Activated CD8-positive, alpha-beta T cell treated with anti-CD3 and anti-CD28 coated beads, Interleukin-2, amount 10 ng/mL, durations not matched to agents 7 days and 5 days (primary cell): ENCODE results near the gene FOSB. TPM values are rescaled to one million over a fixed set of nuclear protein-coding genes. Genes with fewer than 3 reads are reported as not detected.

Experiments used
- ATAC-seq: fragments of 150-1000 bp; cut with Tn5 transposase; one replicate; pipeline ENCODE4 v1.10.0; 2021; ENCODE audit warnings: moderate library complexity
- CTCF ChIA-PET: fragments of 350-600 bp; sonication (Branson Sonifier 250); formaldehyde crosslinking; loops from one replicate; lab custom pipeline; 2021; ENCODE audit warnings: antibody characterized with exemption; lab: Charles Lee
- POLR2A ChIA-PET: fragments of 350-600 bp; sonication (Branson Sonifier 250); formaldehyde crosslinking; loops from one replicate; lab custom pipeline; 2021; ENCODE audit warnings: antibody characterized with exemption; lab: Charles Lee
- DNase-seq: peaks from one replicate; pipeline ENCODE4 v3.0.0-alpha.2; 2020
- H3K27ac Mint-ChIP-seq: one replicate; pipeline ENCODE4 v1.8.0; 2021; ENCODE audit warnings: mild to moderate bottlenecking, mixed read lengths
- H3K27me3 Mint-ChIP-seq: one replicate; pipeline ENCODE4 v1.8.0; 2021; ENCODE audit warnings: low read depth, mixed read lengths
- H3K36me3 Mint-ChIP-seq: one replicate; pipeline ENCODE4 v1.8.0; 2021; ENCODE audit warnings: low read depth, mixed read lengths
- H3K4me1 Mint-ChIP-seq: one replicate; pipeline ENCODE4 v1.8.0; 2021; ENCODE audit warnings: low read depth, mixed read lengths
- H3K4me3 Mint-ChIP-seq: one replicate; pipeline ENCODE4 v1.8.0; 2021; ENCODE audit warnings: mild to moderate bottlenecking, mixed read lengths
- H3K9me3 Mint-ChIP-seq: one replicate; pipeline ENCODE4 v1.8.0; 2022; ENCODE audit warnings: mixed read lengths; ENCODE audit not compliant: insufficient read depth
- total RNA-seq, 2 experiments: library from RNA; stranded (reverse); gene quantifications; one replicate each; pipeline ENCODE4 v1.2.3, GENCODE V29; 2021

FOSB gene
- total RNA-seq, 2 experiments from 2014 or later = 154 to 172 TPM

DNA sequence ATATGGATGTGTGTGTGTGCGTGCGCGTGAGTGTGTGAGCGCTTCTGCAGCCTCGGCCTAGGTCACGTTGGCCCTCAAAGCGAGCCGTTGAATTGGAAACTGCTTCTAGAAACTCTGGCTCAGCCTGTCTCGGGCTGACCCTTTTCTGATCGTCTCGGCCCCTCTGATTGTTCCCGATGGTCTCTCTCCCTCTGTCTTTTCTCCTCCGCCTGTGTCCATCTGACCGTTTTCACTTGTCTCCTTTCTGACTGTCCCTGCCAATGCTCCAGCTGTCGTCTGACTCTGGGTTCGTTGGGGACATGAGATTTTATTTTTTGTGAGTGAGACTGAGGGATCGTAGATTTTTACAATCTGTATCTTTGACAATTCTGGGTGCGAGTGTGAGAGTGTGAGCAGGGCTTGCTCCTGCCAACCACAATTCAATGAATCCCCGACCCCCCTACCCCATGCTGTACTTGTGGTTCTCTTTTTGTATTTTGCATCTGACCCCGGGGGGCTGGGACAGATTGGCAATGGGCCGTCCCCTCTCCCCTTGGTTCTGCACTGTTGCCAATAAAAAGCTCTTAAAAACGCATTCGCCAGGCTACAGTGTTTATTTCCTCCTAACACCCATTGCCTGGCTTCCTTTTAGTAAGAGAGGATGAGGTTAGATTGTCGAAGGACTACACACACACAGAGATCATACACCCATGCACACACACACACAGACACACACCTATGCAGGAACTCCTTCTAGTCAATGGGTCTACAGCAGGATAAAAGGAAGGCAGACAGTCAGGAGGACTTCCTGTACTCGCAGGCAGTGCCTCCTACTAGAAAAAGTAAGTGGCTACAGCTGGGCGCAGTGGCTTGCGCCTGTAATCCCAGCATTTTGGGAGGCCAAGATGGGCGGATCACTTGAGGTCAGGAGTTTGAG lies 7.1 kb downstream of the FOSB start:
- peak; percentile 10 for ATAC-seq
- H3K4me1 Mint-ChIP-seq = peaks cover 47% of the 10 kb centered on the region
- ChIA-PET POLR2A (interaction anchor here (1.2 kb wide), 1 partner anchor 23 kb away, joined by 5 read pairs; no protein-coding TSS in a partner anchor), CTCF (interaction anchor here (2.0 to 11.5 kb wide), 2 partner anchors 11 to 35 kb away, joined by 4 to 455 read pairs; no protein-coding TSS in a partner anchor)
- no peaks in the 10 kb centered on the region for H3K36me3 Mint-ChIP-seq
- H3K4me3 Mint-ChIP-seq = no peak overlapping the region
- DNase-seq = no peak
- peaks cover 37% of the 10 kb centered on the region for H3K27me3 Mint-ChIP-seq
- H3K9me3 Mint-ChIP-seq = no peaks in the 10 kb centered on the region
- H3K27ac Mint-ChIP-seq = no peak overlapping the region

DNA sequence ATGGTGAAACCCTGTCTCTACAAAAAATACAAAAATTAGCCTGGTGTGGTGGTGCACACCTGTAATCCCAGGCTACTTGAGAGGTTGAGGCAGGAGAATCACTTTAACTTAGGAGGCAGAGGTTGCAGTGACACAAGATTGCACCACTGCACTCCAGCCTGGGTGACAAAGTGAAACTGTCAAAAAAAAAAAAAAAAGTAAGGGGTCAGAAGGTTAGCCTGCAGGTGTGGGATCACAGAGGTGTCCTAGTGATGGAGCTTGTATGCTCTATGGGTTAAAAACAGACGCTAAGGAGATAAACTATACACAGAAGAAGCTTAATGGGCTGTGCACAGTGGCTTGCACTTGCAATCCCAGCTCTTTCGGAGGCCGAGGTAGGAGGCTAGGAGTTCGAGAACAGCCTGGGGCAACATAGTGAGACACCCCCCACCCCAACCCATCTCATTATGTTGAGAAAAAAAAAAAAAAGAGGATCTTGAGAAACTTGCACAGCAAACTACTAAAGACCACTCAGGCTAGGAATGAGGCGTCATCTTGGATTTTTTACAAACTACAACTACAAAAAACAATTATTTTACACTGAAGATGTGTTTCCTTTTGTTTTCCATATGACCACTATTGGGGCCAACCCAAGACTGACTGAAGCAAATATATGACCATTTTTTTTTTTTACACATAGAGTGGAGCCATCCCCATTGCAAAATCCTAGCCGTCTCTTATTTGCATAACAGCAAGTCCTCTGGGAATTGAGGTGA lies 7.9 kb downstream of the FOSB start:
- ATAC-seq = peak; percentile 6
- no peaks in the 10 kb centered on the region for H3K9me3 Mint-ChIP-seq
- H3K4me3 Mint-ChIP-seq = no peak overlapping the region
- ChIA-PET POLR2A (interaction anchor here (1.2 kb wide), 1 partner anchor 23 kb away, joined by 5 read pairs; no protein-coding TSS in a partner anchor), CTCF (interaction anchor here (1.2 to 11.5 kb wide), 3 partner anchors 9 to 36 kb away, joined by 3 to 455 read pairs (median 4); no protein-coding TSS in a partner anchor)
- H3K27me3 Mint-ChIP-seq = peaks cover 37% of the 10 kb centered on the region
- H3K4me1 Mint-ChIP-seq = peaks cover 39% of the 10 kb centered on the region
- no peak overlapping the region for H3K27ac Mint-ChIP-seq
- no peaks in the 10 kb centered on the region for H3K36me3 Mint-ChIP-seq
- no peak for DNase-seq

DNA sequence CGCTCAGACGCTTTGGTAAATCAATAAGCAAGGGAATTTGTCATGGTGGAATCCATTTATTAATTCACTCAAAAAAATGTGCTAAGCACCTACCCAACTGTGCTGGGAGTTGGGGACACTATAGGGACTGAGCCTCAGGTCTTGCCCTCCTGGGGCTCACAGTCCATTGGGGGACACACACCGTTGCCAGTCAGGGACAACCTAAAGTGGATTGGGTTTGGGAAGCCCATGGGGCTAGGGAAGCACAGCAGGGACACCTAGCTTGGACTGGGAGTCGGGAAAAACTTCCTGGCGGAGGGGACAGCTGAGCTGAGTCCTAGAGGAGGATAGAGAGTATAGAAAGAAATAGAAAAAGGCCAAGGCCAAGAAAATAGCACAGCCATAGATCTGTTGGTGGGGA lies 8.5 kb downstream of the FOSB start:
- ChIA-PET CTCF (interaction anchor here (1.2 to 11.5 kb wide), 4 partner anchors 9 to 37 kb away, joined by 3 to 455 read pairs (median 4); no protein-coding TSS in a partner anchor), POLR2A (no interaction called here)
- Mint-ChIP-seq H3K9me3 (no peaks in the 10 kb centered on the region), H3K4me3 (no peak overlapping the region), H3K4me1 (peaks cover 38% of the 10 kb centered on the region), H3K27me3 (peaks cover 37% of the 10 kb centered on the region), H3K36me3 (no peaks in the 10 kb centered on the region), H3K27ac (no peak overlapping the region)
- ATAC-seq = no peak
- no peak for DNase-seq

DNA sequence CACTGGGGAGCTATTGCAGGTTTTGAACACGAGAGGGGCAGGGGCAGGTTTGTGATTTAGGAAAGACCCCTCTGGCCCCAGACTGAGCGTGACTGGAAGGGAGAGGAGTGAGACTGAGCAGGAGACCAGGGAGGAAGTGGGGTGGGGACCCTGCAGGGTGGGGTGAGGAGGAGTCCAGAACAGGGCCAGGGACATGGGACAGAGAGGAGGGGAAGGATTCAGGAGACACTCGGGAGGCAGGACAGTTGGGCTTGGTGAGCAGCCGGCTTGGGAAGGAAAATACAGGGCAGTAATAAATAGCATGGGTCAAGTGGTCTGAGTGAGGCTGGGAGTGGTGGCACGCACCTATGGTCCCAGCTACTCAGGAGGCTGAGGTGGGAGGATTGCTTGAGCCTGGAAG lies 9.4 kb downstream of the FOSB start:
- no peaks in the 10 kb centered on the region for H3K36me3 Mint-ChIP-seq
- peaks cover 28% of the 10 kb centered on the region for H3K27me3 Mint-ChIP-seq
- H3K4me3 Mint-ChIP-seq = peak overlapping the region; percentile 13
- peaks cover 38% of the 10 kb centered on the region for H3K4me1 Mint-ChIP-seq
- H3K27ac Mint-ChIP-seq = no peak overlapping the region
- ATAC-seq (no peak), DNase-seq (no peak)
- ChIA-PET POLR2A (no interaction called here), CTCF (interaction anchor here (1.2 to 11.5 kb wide), 10 partner anchors 8 to 166 kb away, joined by 3 to 455 read pairs (median 10); partner anchors contain the start of gene FOSB)
- H3K9me3 Mint-ChIP-seq = no peaks in the 10 kb centered on the region

DNA sequence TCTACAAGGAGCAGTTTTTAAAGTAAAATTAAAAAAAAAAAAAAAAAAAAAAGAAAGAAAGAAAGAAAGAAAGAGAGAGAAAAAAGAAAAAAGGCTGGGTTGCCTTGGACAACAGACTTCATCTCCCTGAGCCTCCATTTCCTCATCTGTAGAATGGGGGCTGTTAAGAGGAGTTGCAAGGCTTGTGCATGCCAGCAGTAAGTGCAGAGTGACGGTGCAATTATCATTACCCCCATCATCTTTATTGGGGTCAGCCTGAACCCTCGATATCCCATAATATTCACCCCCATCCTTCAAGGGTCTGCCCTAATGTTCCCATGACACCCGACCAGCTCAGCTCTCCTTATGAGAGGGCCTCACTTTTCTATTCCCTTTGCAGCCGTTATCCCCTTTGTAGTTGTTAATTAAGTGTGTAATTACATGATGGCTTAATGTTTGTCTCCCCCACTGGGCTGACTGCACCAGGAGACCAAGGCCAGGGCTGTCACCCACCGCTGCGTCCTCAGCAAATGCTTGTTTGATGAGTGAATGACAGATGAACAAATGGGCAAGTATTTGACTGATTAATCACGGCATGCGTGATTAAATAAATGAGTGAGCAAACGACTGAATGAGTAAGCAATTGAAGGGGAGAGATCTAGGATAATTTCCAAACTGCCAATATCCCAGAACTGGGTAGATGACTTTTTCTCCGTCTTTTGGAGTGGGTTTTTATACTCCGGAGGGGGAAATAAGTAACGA lies 10.1 kb downstream of the FOSB start:
- peaks cover 23% of the 10 kb centered on the region for H3K27me3 Mint-ChIP-seq
- no peaks in the 10 kb centered on the region for H3K36me3 Mint-ChIP-seq
- no peak for DNase-seq
- H3K4me1 Mint-ChIP-seq = peaks cover 34% of the 10 kb centered on the region
- H3K9me3 Mint-ChIP-seq = no peaks in the 10 kb centered on the region
- H3K27ac Mint-ChIP-seq = peak overlapping the region; percentile 96
- H3K4me3 Mint-ChIP-seq = peak overlapping the region; percentile 53
- no peak for ATAC-seq
- ChIA-PET CTCF (interaction anchor here (0.7 to 11.5 kb wide), 42 partner anchors 9 to 425 kb away, joined by 3 to 455 read pairs (median 6); partner anchors contain the start of genes BLOC1S3, ERCC1, FOSB and PPP1R13L), POLR2A (interaction anchor here (0.7 to 1.8 kb wide), 10 partner anchors 8 to 164 kb away, joined by 3 to 35 read pairs (median 5); no protein-coding TSS in a partner anchor)

DNA sequence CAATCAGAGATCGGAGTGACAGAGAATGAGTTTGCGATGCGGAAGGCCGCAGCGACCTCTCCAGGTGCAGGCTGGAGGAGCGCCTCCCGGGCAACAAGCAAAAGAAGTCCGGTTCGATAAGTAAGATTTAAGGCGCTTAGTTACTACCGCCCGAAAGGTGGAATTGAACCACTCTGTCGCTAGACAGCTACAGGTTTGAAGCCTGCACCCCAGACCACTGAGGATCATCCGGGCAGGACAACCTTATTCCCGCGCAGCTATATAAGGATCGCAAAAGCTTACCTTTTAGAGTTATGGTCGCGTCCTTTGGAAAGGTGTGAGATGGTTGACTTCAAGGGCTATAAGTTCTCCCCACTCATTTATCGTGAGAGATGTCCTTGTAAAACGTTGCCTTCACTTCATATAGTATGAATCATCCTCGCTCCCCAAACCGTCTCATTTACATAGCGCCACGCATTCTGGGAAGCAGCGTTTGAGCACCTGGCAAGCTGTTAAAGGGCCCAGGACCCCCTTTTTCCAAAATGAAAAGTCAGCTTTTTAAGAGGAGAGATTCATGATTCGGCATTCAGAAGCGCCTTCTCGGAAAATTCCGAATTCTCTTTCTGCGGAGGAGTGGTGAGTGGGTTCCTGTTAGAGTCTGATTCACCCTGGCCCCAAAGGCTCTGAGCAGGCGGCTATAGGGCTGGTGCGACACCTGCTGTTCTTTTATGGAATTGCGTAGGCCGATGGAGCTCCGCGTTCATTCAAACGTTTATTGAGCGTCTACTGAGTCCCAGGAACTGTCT lies 10.8 kb downstream of the FOSB start:
- peak; percentile 94 for DNase-seq
- H3K36me3 Mint-ChIP-seq = no peaks in the 10 kb centered on the region
- CTCF ChIA-PET = interaction anchor here (0.6 to 11.5 kb wide), 54 partner anchors 8 to 425 kb away, joined by 3 to 455 read pairs (median 4); partner anchors contain the start of genes BLOC1S3, ERCC1, FOSB and PPP1R13L
- H3K4me1 Mint-ChIP-seq = peaks cover 34% of the 10 kb centered on the region
- no peaks in the 10 kb centered on the region for H3K9me3 Mint-ChIP-seq
- POLR2A ChIA-PET = interaction anchor here (0.7 to 1.8 kb wide), 13 partner anchors 9 to 163 kb away, joined by 3 to 35 read pairs (median 4); partner anchors contain the start of gene FOSB
- peak overlapping the region; percentile 96 for H3K27ac Mint-ChIP-seq
- H3K27me3 Mint-ChIP-seq = peaks cover 17% of the 10 kb centered on the region
- ATAC-seq = peak; percentile 59
- peak overlapping the region; percentile 53 for H3K4me3 Mint-ChIP-seq

DNA sequence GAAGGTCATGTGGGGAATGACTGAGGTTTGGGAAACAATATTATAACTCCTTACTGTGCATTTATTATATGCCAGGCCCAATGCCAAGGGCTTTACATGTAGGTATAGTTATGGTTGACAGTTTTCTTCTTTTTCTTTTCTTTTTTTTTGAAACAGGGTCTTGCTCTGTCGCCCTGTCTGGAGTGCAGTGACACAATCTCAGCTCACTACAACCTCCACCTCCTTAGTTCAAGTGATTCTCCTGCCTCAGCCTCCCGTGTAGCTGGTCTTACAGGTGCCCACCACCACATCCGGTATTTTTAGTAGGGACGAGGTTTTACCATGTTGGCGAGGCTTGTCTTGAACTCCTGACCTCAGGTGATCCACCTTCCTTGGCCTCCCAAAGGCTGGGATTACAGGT lies 15.2 kb downstream of the FOSB start:
- no peak for DNase-seq
- Mint-ChIP-seq H3K36me3 (no peaks in the 10 kb centered on the region), H3K27ac (no peak overlapping the region), H3K4me3 (no peak overlapping the region), H3K27me3 (peaks cover 3% of the 10 kb centered on the region), H3K9me3 (no peaks in the 10 kb centered on the region), H3K4me1 (peaks cover 24% of the 10 kb centered on the region)
- ChIA-PET CTCF (interaction anchor here (6.6 kb wide), 1 partner anchor 43 kb away, joined by 117 read pairs; no protein-coding TSS in a partner anchor), POLR2A (no interaction called here)
- ATAC-seq = no peak

DNA sequence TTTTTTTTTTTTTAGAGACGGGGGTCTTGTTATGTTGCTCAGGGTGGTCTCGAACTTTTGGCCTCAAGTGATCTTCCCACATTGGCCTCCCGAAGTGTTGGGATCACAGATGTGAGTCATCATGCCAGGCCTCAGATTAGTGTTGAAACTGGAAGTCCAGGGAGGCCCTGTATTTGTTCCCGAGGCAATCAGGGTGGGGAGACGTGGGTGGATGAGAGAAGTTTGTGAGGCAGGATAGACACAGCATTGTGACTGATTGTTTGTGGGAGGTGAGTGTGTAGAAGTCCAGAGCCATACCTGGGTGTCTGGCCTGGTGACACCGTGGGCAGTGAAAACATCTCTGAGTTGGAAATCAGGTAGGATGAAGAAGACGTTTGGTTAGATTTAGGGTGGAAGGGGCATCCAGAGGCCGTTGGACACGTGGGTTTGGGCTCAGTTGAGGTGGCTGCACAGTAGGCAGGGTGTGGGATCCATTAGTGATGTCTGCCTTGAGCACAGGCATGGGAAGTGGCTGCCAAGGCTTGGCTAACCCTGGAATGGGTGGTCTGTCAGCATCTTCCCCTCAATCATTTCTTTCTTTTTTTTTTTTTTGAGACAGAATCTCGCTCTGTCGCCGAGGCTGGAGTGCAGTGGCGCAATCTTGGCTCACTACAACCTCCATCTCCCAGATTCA lies 16.6 kb downstream of the FOSB start:
- Mint-ChIP-seq H3K9me3 (no peaks in the 10 kb centered on the region), H3K27me3 (peaks cover 3% of the 10 kb centered on the region), H3K4me1 (peaks cover 16% of the 10 kb centered on the region), H3K36me3 (no peaks in the 10 kb centered on the region), H3K4me3 (no peak overlapping the region), H3K27ac (no peak overlapping the region)
- CTCF ChIA-PET = interaction anchor here (0.6 to 6.6 kb wide), 40 partner anchors 8 to 419 kb away, joined by 3 to 117 read pairs (median 8); partner anchors contain the start of genes ERCC1, FOSB, OPA3 and PPM1N
- no peak for ATAC-seq
- DNase-seq = no peak
- POLR2A ChIA-PET = interaction anchor here (0.9 to 1.2 kb wide), 2 partner anchors 15 to 16 kb away, joined by 3 to 4 read pairs; partner anchors contain the start of gene FOSB

DNA sequence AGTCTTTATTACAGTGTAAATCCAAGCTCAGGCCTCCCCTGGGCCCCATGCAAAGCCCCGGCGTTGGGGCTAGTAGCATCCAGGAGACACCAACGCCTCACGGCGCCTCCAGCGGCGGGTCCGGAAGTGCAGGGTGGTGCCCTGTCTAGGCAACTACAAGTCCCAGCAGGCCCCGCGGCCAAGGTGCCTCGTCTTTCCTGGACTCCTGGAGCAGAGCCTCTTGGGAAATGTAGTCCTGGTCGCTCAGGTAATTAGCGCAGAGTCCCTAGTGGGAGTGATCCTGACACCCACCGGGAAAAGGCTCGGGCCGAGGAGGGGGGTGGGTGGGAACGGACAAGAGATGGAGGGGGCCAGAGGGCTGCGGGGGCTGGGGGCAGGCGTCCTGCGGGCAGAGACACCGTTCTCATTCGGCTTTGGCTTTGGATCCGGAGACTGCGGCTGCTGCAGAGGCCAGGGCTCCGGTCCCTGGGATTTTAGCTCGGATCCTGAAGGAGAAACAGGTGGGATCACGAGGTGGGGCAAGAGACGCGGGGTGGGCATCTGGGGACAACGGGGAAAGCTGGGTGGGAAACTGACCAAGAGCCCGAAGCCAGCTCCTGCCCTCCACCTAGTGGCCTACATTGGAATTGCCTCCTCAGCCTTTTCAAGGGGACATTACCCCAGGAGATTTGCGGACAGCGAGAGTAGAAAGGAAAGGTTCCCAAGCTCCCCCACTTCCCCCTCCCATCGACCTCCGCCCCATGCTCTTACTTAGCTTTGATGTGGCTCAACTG lies 17.7 kb downstream of the FOSB start:
- ChIA-PET POLR2A (interaction anchor here (0.9 to 1.2 kb wide), 2 partner anchors 16 to 17 kb away, joined by 3 to 4 read pairs; partner anchors contain the start of gene FOSB), CTCF (interaction anchor here (0.6 to 6.6 kb wide), 50 partner anchors 7 to 418 kb away, joined by 3 to 117 read pairs (median 6); partner anchors contain the start of genes EML2, ERCC1, FOSB and OPA3)
- ATAC-seq (peak; percentile 97), DNase-seq (peak; percentile 99)
- Mint-ChIP-seq H3K4me3 (peak overlapping the region; percentile 86), H3K4me1 (peaks cover 11% of the 10 kb centered on the region), H3K27me3 (peaks cover 3% of the 10 kb centered on the region), H3K9me3 (no peaks in the 10 kb centered on the region), H3K27ac (peak overlapping the region; percentile 83), H3K36me3 (no peaks in the 10 kb centered on the region)
